Raji (cell line): ENCODE measurements around the gene FEN1.

Experiments
- POLR2A ChIP-seq: IDR thresholded peaks from 2 replicates; pipeline ENCODE4 v1.6.1; 2011; ENCODE audit warnings: low read depth, low read length, control low read depth; ENCODE audit not compliant: insufficient read depth

Gene FEN1

DNA sequence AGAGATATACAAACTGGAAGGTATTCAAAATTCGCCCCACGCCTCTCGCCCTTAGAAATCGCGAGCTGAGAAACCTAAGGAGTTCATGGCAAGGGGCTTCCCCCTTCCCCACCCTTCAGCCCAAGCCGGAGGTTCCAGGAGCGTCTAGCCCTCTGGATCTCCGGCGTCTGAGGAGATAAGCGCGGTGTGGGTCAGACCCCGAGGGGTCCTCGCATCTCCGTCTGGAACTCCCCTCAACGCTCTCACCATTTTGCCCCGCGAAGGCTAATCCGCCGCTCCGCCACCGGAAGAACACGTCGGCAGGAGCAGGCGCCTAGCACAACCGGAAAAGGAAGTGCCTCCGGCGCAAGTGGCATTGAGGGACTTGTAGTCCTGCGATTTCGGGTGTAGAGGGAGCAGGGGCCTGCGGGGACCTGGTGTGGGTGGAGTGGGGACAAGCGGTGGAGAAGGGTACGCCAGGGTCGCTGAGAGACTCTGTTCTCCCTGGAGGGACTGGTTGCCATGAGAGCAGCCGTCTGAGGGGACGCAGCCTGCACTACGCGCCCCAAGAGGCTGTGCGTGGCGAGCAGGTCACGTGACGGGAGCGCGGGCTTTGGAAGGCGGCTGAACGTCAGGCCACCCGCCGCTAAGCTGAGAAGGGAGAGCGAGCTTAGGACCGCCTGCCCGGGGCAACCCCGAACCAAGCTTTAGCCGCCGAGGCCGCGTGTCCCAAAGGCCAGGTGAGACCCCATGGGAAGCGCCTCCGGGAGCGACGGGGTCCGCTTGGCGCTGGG lies at the start of gene FEN1, which contains the start of gene TMEM258:
TSS of gene FEN1 (plus strand) at position 602 of the 773 bp plus-strand sequence. CDS start 2,451 bp downstream, outside the sequence.
TSS of gene TMEM258 (minus strand) at position 290 of the 773 bp plus-strand sequence. CDS start at position 249, 41 bp downstream.
- peak; percentile 90 for TF ChIP-seq POLR2A

GRCh38 chr11:61743486-61744095 lies 49.1 kb upstream of the FEN1 start:
- no peak for TF ChIP-seq POLR2A

GRCh38 chr11:61744181-61744580 lies 48.5 kb upstream of the FEN1 start:
- TF ChIP-seq POLR2A, result no peak

- no peak for TF ChIP-seq POLR2A
These were observed 48.0 kb upstream of the FEN1 start for GRCh38 chr11:61744609-61745156.

DNA sequence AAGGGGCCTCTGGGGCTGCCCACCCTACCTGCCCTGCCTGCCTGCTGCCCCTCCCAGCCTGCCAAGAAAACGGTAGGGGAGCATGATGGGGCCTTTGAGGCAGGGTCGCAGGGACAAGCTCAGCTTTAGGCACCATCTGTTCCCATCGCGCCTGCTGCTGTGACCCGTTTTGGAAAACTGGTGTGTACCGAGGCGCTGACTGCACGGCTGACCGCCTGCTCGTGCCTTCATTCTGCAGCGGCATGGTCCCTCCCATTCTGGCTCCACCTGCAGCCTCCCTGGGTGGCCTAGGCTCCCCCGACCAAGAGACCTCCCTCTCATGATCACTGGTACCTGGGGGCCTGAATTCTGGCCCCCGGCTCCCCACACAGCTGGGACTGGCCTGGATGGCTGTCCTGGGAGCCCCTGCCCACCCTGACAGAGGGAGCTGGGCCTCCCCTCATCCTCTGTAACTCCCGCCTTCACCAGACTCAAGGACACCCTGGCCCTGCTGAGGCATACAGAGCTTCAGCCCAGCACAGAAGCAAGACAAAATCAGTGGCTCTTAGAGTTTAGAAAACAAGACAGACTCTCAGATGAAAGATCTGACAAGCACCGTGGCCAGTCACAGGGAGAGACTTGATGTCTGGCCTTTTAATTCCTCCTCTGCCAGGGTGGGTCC lies 46.8 kb upstream of the FEN1 start:
- no peak for TF ChIP-seq POLR2A

DNA sequence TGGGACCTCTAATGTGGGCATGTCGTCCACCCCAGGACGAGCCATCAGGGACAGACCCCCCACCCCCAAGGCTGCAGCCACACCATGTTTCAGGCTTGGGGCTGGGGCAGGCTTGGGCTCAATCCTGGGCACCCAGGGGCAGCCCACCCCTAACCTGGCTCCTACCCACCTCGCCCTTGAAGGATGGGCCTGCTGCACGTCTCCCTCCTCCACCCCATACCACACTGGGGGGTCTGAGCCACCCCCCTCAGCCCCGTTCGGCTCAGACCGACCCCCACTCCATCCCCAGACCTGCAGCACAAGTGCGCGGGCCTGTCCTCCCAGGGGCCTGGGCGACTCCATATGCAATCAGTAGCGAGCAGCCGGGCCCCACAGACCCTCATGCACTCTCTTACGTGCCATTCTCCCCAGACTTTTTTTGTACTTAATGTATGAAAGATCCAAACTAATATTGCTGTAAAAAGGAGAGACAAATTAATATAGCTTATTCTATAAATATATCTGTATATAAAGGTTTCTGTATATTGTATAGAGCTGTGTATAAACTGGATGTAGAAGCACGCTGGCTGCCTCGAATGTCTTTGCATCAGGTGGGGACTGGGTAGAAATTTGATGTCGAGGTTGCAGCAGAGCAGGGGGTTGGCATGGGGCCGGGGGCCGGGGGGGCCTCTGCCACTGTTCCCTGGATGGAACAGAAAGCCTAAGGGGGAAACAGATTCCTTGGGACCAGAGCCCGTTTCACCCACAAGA lies 46.1 kb upstream of the FEN1 start:
- no peak for TF ChIP-seq POLR2A

DNA sequence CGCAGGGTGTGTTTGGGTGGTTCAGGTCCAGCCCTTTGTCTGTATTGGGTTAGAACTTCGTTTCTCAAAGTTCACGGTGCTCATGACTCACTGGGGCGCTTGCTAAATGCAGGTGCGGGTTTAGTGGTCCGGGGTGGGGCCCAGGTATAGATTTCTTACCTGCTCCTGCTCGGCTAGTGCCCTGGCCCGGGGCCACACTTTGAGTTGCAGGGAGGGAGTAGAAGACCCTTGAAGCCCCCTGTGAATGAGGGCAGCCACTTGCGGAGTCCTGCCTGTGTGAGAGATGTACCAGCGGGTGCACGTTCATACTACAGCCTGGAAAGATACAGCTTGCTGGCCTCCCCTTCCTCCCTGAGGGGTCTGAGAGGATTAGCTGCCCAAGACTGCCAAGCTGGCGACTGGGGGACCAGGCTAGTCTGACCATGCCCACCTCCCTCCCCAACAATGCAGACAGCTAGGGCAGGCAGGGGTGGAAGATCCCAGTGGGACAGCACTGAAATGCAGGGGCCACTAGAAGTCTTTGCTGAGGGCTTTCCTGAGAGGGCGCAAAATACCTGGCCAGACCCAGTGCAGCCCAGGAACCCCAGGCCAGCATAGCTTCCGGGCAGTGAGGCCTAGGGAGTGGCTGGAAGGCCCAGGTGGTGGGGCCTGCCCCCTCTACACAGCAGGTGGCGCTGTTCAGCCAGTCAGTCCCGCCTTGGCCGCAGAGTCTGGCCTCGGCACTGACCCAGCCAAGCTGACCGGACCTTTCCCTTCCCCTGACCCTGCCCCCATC lies 45.3 kb upstream of the FEN1 start:
- TF ChIP-seq POLR2A, result no peak

GRCh38 chr11:61747967-61748285 lies 44.8 kb upstream of the FEN1 start:
- TF ChIP-seq POLR2A, result no peak

- no peak for TF ChIP-seq POLR2A
These were observed 43.0 kb upstream of the FEN1 start for GRCh38 chr11:61749591-61750217.

GRCh38 chr11:61750631-61751273 lies 42.0 kb upstream of the FEN1 start:
- no peak for TF ChIP-seq POLR2A

DNA sequence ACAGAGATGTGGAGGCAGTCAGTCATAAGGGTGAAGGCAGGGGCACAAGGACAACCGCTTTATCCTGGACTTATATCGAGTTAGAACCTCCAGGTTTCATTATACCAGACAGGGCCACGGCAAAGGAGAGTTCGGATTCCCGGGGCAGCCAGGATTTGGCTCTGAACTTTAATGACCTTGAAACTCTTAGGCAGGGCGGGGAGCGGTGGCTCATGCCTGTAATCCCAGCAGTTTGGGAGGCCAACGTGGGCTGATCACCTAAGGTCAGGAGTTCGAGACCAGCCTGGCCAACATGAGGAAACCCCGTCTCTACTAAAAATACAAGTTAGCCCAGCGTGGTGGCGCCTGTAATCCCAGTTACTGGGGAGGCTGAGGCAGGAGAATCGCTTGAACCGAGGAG lies 41.3 kb upstream of the FEN1 start:
- no peak for TF ChIP-seq POLR2A

DNA sequence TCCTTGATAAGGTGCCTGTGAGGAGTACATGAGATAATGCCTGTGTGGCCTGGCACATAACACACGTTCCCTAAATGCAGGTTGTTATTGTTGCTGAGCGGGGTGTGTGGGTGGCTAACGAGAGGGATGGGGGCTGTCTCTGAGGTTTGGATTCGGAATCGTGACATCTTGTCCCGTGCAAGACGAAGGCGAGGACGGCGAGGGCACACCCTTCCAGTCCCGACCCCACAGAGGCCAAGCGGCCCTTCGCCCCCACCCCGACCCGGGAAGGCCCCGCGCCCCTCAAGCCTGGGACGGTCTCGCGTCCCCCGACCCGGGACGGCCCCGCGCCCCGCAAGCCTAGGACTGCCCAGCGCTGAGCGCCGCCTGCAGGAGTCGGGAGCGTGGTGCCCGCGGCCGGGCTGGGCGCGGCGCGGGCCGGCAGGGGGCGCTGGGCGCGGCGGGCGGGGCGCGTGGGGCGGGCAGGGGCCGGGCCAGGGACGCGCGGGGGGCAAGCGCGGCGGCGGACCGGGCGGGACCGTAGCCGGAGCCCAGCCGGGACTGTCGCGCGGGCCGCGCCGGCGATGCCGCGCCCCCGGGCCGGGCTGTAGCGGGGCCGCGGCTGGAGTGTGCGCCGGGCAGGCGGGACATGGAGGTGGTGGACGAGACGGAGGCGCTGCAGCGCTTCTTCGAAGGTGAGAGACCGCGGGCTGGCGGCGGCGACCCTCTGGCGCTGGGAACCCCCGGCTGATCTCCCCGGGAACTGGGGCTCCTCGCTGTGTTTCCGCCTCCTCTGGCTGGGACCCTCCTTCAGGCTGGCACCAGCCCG lies 40.4 kb upstream of the FEN1 start, which contains the start of gene MYRF:
TSS of gene MYRF (plus strand) at position 520 of the 808 bp plus-strand sequence. CDS start at position 629, 109 bp downstream.
- no peak for TF ChIP-seq POLR2A
